HEK293 (cell line): ENCODE measurements around the gene ARHGAP26.

Source experiments
- CTCF ChIA-PET: fragments of 350-600 bp; formaldehyde crosslinking; extraction: SDS; loops from one replicate; lab custom pipeline; 2021; ENCODE audit warnings: antibody characterized with exemption; lab: Yijun Ruan, JAX
- POLR2A ChIA-PET: fragments of 300-600 bp; formaldehyde crosslinking; extraction: SDS; loops from one replicate; lab custom pipeline; 2020; ENCODE audit warnings: antibody characterized with exemption, inconsistent platforms; lab: Yijun Ruan, JAX
- H3K27ac ChIP-seq: fragments of 200-500 bp; sonication (Bioruptor generic); 2 replicates; pipeline ENCODE4 v1.5.1; 2014; ENCODE audit warnings: low read depth, low read length, control low read depth, inconsistent platforms; ENCODE audit errors: extremely low read depth
- H3K36me3 ChIP-seq, 2 experiments: fragments of 200-500 bp in 1 of 2; sonication (Bioruptor generic) in 1 of 2; 1 replicate in 1 of 2; 2 replicates in 1 of 2; pipeline ENCODE4 v1.5.1; 2014 to 2017; ENCODE audit warnings: inconsistent platforms in 2 of 2, low read length in 2 of 2; ENCODE audit not compliant: control insufficient read depth in 2 of 2, insufficient read depth in 1 of 2
- H3K4me1 ChIP-seq: fragments of 200-500 bp; sonication (Bioruptor generic); 2 replicates; pipeline ENCODE4 v1.5.1; 2014; ENCODE audit warnings: mild to moderate bottlenecking, low read length, inconsistent platforms; ENCODE audit not compliant: control insufficient read depth, insufficient read depth
- H3K4me3 ChIP-seq: 2 replicates; pipeline ENCODE4 v1.5.1; 2011; ENCODE audit warnings: low read depth, mild to moderate bottlenecking, control low read depth, low read length, moderate library complexity
- H3K9me3 ChIP-seq: fragments of 200-500 bp; sonication (Bioruptor generic); 2 replicates; pipeline ENCODE4 v1.5.1; 2014; ENCODE audit warnings: low read depth, low read length, inconsistent platforms; ENCODE audit not compliant: control insufficient read depth, insufficient read depth
- BCL6B ChIP-seq: fragments of 450-650 bp; formaldehyde crosslinking; IDR thresholded peaks from 2 replicates; pipeline ENCODE4 v1.5.1; 2017; ENCODE audit warnings: missing biosample characterization, missing genetic modification characterization
- GFI1B ChIP-seq: fragments of 450-650 bp; formaldehyde crosslinking; IDR thresholded peaks from 2 replicates; pipeline ENCODE4 v1.5.1; 2016; ENCODE audit warnings: missing biosample characterization, missing genetic modification characterization
- GLI2 ChIP-seq: fragments of 450-650 bp; formaldehyde crosslinking; IDR thresholded peaks from 2 replicates; pipeline ENCODE4; 2017; ENCODE audit warnings: missing biosample characterization, missing genetic modification characterization, low read depth, borderline replicate concordance
- OVOL3 ChIP-seq: fragments of 450-650 bp; formaldehyde crosslinking; IDR thresholded peaks from 2 replicates; pipeline ENCODE4 v1.5.1; 2016; ENCODE audit warnings: missing biosample characterization, missing genetic modification characterization
- PRDM2 ChIP-seq: fragments of 450-650 bp; formaldehyde crosslinking; IDR thresholded peaks from 2 replicates; pipeline ENCODE4 v1.5.1; 2016; ENCODE audit warnings: missing biosample characterization, missing genetic modification characterization, borderline replicate concordance
- REPIN1 ChIP-seq: fragments of 450-650 bp; formaldehyde crosslinking; IDR thresholded peaks from 2 replicates; pipeline ENCODE4 v1.5.1; 2017; ENCODE audit warnings: missing biosample characterization, missing genetic modification characterization, low read depth
- WT1 ChIP-seq: fragments of 450-650 bp; formaldehyde crosslinking; IDR thresholded peaks from 2 replicates; pipeline ENCODE4 v1.5.1; 2016; ENCODE audit warnings: missing biosample characterization, missing genetic modification characterization
- YY1 ChIP-seq: fragments of 450-650 bp; formaldehyde crosslinking; IDR thresholded peaks from 2 replicates; pipeline ENCODE4 v1.5.1; 2018; ENCODE audit warnings: missing biosample characterization, missing genetic modification characterization
- ZNF114 ChIP-seq: fragments of 450-650 bp; formaldehyde crosslinking; IDR thresholded peaks from 2 replicates; pipeline ENCODE4 v1.5.0; 2017; ENCODE audit warnings: missing biosample characterization, missing genetic modification characterization
- ZNF2 ChIP-seq: fragments of 450-650 bp; formaldehyde crosslinking; IDR thresholded peaks from 2 replicates; pipeline ENCODE4 v1.5.1; 2016; ENCODE audit warnings: missing biosample characterization, missing genetic modification characterization
- ZNF24 ChIP-seq: fragments of 450-650 bp; formaldehyde crosslinking; IDR thresholded peaks from 2 replicates; pipeline ENCODE4 v1.5.1; 2016; ENCODE audit warnings: missing biosample characterization, missing genetic modification characterization
- ZNF473 ChIP-seq: fragments of 450-650 bp; formaldehyde crosslinking; IDR thresholded peaks from 2 replicates; pipeline ENCODE4 v1.5.1; 2017; ENCODE audit warnings: missing biosample characterization, missing genetic modification characterization
- ZNF501 ChIP-seq: fragments of 450-650 bp; formaldehyde crosslinking; IDR thresholded peaks from 2 replicates; pipeline ENCODE4 v1.5.1; 2016; ENCODE audit warnings: missing biosample characterization, missing genetic modification characterization
- ZNF521 ChIP-seq: fragments of 450-650 bp; formaldehyde crosslinking; IDR thresholded peaks from 2 replicates; pipeline ENCODE4 v1.5.1; 2017; ENCODE audit warnings: missing biosample characterization, mild to moderate bottlenecking, missing genetic modification characterization
- ZNF544 ChIP-seq: fragments of 450-650 bp; formaldehyde crosslinking; IDR thresholded peaks from 2 replicates; pipeline ENCODE4 v1.5.0; 2017; ENCODE audit warnings: missing biosample characterization, missing genetic modification characterization
- ZNF639 ChIP-seq: fragments of 450-650 bp; formaldehyde crosslinking; IDR thresholded peaks from 2 replicates; pipeline ENCODE4 v1.5.1; 2016; ENCODE audit warnings: missing biosample characterization, missing genetic modification characterization
- ZNF707 ChIP-seq: fragments of 450-650 bp; formaldehyde crosslinking; IDR thresholded peaks from 2 replicates; pipeline ENCODE4 v1.5.1; 2016; ENCODE audit warnings: missing biosample characterization, missing genetic modification characterization
- ZSCAN18 ChIP-seq: fragments of 450-650 bp; formaldehyde crosslinking; IDR thresholded peaks from 2 replicates; pipeline ENCODE4 v1.5.1; 2016; ENCODE audit warnings: missing biosample characterization, missing genetic modification characterization

ARHGAP26 gene

GRCh38 chr5:142792865-142793232 lies 22.7 kb downstream of the ARHGAP26 start (continued):
- TF ChIP-seq PRDM2 (no peak), ZNF473 (tag by site-specific recombination) (no peak), OVOL3 (no peak)

GRCh38 chr5:142794537-142794936 lies 24.4 kb downstream of the ARHGAP26 start:
- H3K27ac ChIP-seq, result no peak overlapping the region
- H3K9me3 ChIP-seq, result no peaks in the 10 kb centered on the region
- no peak overlapping the region for H3K4me3 ChIP-seq
- no peaks in the 10 kb centered on the region for H3K36me3 ChIP-seq
- CTCF ChIA-PET, result interaction anchor here (0.6 kb wide), 1 partner anchor 81 kb away, joined by 3 read pairs; no protein-coding TSS in a partner anchor
- TF ChIP-seq ZNF2 (tag by site-specific recombination) (no peak), ZNF501 (no peak), YY1 (no peak)
- TF ChIP-seq, all 188 proteins: peak for 0
- no peaks in the 10 kb centered on the region for H3K4me1 ChIP-seq
- POLR2A ChIA-PET, result no interaction called here

- Histone ChIP-seq H3K9me3 (no peaks in the 10 kb centered on the region), H3K27ac (no peak overlapping the region), H3K4me3 (no peak overlapping the region), H3K36me3 (no peaks in the 10 kb centered on the region), H3K4me1 (no peaks in the 10 kb centered on the region)
- ChIA-PET POLR2A (no interaction called here), CTCF (interaction anchor here (0.6 kb wide), 1 partner anchor 82 kb away, joined by 3 read pairs; no protein-coding TSS in a partner anchor)
- TF ChIP-seq ZNF639, result no peak
- TF ChIP-seq ZNF544 (tag by site-specific recombination), result no peak
- TF ChIP-seq WT1 (tag by site-specific recombination), result no peak
- TF ChIP-seq REPIN1 (tag by site-specific recombination), result no peak
- TF ChIP-seq BCL6B (tag by site-specific recombination), result no peak
- no peak for TF ChIP-seq ZNF707
- TF ChIP-seq GFI1B, result no peak
- TF ChIP-seq ZNF521 (tag by site-specific recombination), result no peak
- TF ChIP-seq ZNF114 (tag by site-specific recombination), result no peak
- no peak for TF ChIP-seq ZNF24 (tag by site-specific recombination)
- TF ChIP-seq GLI2, result no peak
- no peak for TF ChIP-seq ZSCAN18 (tag by site-specific recombination)
Observed at GRCh38 chr5:142795251-142795650, 25.1 kb downstream of the ARHGAP26 start.
